Measurements from ENCODE around the gene CDCA5. TPM values are rescaled to one million over a fixed set of nuclear protein-coding genes. Genes with fewer than 3 reads are reported as not detected.

Gene CDCA5
- total RNA-seq, 3 donors from 2014 or later: 0.96 to 1.2 (median 0.98) TPM

DNA sequence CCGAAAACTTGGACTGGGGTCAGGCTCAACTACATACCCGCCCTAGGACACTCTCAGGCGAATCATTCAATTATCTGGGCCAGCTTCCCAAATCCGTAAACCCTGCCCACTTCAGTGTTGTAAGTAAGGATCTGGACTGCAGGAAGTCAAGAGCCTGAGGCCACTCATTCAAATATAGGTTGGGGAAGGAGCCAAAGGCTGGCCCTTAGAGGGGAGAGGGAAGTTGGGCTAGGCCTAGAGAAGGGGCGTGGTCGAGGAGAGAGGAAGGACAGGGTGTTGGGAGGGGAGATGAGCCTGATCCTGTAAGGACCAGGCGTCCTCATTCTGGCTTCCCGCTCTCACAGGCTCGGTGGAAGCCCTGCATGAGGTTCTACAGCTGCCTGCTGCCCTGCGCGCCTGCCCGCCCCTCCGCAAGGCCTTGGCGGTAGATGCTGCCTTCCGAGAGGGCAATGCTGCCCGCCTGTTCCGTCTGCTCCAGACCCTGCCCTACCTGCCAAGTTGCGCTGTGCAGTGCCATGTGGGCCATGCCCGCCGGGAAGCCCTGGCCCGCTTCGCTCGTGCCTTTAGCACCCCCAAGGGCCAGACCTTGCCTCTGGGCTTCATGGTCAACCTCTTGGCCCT lies 39.8 kb downstream of the CDCA5 start:
- Histone ChIP-seq H3K27ac (no peak overlapping the region), H3K9me3 (no peaks in the 10 kb centered on the region), H3K4me3 (no peak overlapping the region), H3K4me1 (peaks cover 4 to 5% of the 10 kb centered on the region in 2 donors), H3K27me3 (no peaks in the 10 kb centered on the region), H3K36me3 (no peaks in the 10 kb centered on the region)
- TF ChIP-seq POLR2AphosphoS5 (IDR thresholded peaks at IDR 0.05): no peak
- TF ChIP-seq POLR2A (IDR thresholded peaks at IDR 0.05): no peak
- TF ChIP-seq, protein P1, sequence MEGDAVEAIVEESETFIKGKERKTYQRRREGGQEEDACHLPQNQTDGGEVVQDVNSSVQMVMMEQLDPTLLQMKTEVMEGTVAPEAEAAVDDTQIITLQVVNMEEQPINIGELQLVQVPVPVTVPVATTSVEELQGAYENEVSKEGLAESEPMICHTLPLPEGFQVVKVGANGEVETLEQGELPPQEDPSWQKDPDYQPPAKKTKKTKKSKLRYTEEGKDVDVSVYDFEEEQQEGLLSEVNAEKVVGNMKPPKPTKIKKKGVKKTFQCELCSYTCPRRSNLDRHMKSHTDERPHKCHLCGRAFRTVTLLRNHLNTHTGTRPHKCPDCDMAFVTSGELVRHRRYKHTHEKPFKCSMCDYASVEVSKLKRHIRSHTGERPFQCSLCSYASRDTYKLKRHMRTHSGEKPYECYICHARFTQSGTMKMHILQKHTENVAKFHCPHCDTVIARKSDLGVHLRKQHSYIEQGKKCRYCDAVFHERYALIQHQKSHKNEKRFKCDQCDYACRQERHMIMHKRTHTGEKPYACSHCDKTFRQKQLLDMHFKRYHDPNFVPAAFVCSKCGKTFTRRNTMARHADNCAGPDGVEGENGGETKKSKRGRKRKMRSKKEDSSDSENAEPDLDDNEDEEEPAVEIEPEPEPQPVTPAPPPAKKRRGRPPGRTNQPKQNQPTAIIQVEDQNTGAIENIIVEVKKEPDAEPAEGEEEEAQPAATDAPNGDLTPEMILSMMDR (IDR thresholded peaks at IDR 0.05): no peak
- DNase-seq (ENCODE audit: low spot score in 2 of 2): no peak
- intact Hi-C loops (cut with DNase I; ENCODE audit: low total_unique reads): no loop called here

DNA sequence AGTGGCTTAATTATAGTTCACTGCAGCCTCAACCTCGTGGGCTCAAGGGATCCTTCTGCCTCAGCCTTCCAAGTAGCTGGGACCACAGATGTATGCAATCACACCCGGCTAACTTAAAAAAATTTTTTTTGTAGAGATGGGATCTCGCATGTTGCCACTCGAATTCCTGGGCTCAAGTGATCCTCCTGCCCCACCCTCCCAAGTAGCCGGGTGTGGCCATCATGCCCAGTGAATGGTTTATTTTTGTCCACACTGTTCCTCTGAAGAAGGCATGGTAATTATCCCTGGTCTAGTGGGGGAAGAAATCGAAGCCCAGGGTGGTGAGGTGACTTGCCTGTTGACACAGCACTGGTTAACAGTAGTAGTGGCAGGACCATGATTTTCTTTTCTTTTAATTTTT lies 40.9 kb downstream of the CDCA5 start:
- Histone ChIP-seq H3K4me3 (no peak overlapping the region), H3K4me1 (peaks cover 4 to 5% of the 10 kb centered on the region in 2 donors)
- no peak for TF ChIP-seq POLR2A (IDR thresholded peaks at IDR 0.05)
- TF ChIP-seq, protein P1 (IDR thresholded peaks at IDR 0.05): no peak
- TF ChIP-seq POLR2AphosphoS5 (IDR thresholded peaks at IDR 0.05): no peak

DNA sequence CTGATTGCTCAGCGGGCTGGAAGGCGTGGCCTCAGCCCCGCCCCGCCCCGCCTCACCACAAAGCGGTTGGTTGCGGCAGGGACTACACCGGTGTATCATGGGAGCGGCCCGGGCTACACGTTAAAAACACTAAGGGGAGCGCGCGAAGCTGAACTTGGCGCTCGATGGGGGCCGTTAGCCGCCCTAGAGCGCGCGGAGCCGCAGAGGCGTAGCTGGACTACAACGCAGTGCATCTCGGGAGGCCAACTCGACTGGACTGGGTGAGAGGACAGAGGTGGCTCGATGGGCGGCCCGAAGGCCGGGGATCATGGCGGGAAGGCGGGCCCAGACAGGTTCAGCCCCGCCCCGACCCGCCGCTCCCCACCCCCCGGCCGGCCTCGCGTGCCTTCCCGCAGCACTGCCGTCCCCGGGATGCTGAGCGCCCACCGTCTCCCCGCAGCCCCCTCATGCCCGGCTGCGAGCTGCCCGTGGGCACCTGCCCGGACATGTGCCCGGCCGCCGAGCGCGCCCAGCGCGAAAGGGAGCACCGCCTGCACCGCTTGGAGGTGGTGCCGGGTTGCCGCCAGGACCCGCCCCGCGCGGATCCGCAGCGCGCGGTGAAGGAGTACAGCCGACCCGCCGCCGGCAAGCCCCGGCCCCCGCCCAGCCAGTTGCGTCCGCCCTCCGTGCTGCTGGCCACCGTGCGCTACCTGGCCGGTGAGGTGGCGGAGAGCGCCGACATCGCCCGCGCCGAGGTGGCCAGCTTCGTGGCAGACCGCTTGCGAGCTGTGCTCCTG lies 42.8 kb downstream of the CDCA5 start, which contains the start of gene SAC3D1:
SAC3D1 (plus strand) TSS at position 364 of the 776 bp plus-strand sequence; CDS start at position 447, 83 bp downstream.
- peak; percentile 82 to 83 for DNase-seq (ENCODE audit: low spot score in 2 of 2)
- TF ChIP-seq, protein P1 (IDR thresholded peaks at IDR 0.05): no peak
- peak in 2 of 3 donors; percentile 9 to 52 for TF ChIP-seq POLR2AphosphoS5 (IDR thresholded peaks at IDR 0.05)
- no peaks in the 10 kb centered on the region for H3K9me3 ChIP-seq
- H3K27ac ChIP-seq: peak within 1 kb of the TSS; percentile 93
- no peaks in the 10 kb centered on the region for H3K36me3 ChIP-seq
- intact Hi-C loops (cut with DNase I; ENCODE audit: low total_unique reads): no loop called here
- H3K4me3 ChIP-seq: peak within 1 kb of the TSS; percentile 63 to 85 (median 65)
- H3K27me3 ChIP-seq: no peaks in the 10 kb centered on the region
- peaks cover 0 to 5% of the 10 kb centered on the region in 2 donors for H3K4me1 ChIP-seq

More for the DNA sequence above, 40.9 kb downstream of the CDCA5 start:
- Histone ChIP-seq H3K36me3 (no peaks in the 10 kb centered on the region), H3K27ac (no peak overlapping the region), H3K9me3 (no peaks in the 10 kb centered on the region), H3K27me3 (no peaks in the 10 kb centered on the region)
- DNase-seq (ENCODE audit: low spot score in 2 of 2): no peak
- intact Hi-C loops (cut with DNase I; ENCODE audit: low total_unique reads): no loop called here

DNA sequence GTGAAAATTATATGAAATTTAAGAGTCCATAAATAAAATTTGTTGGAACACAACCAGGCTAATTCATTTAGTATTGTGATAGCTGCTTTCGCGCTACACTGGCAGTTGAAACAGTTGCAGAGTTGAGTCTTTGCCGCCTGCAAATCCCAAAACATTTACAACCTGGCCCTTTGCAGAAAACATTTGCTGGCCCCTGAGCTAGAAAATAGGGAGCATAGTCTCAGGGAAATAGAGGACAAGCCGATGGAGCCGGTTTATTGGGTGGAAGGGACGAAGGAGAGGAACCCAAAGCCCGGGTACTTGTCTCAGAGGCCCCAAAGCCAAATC lies 43.4 kb downstream of the CDCA5 start:
- H3K36me3 ChIP-seq: no peaks in the 10 kb centered on the region
- no peak for DNase-seq (ENCODE audit: low spot score in 2 of 2)
- no peaks in the 10 kb centered on the region for H3K27me3 ChIP-seq
- H3K4me1 ChIP-seq: peaks cover 0 to 5% of the 10 kb centered on the region in 2 donors
- H3K9me3 ChIP-seq: no peaks in the 10 kb centered on the region
- peak overlapping the region; percentile 63 to 85 (median 65) for H3K4me3 ChIP-seq
- TF ChIP-seq, protein P1 (IDR thresholded peaks at IDR 0.05): no peak
- TF ChIP-seq POLR2A (IDR thresholded peaks at IDR 0.05): no peak
- TF ChIP-seq POLR2AphosphoS5 (IDR thresholded peaks at IDR 0.05): no peak
- H3K27ac ChIP-seq: peak overlapping the region; percentile 93
- intact Hi-C loops (cut with DNase I; ENCODE audit: low total_unique reads): no loop called here

DNA sequence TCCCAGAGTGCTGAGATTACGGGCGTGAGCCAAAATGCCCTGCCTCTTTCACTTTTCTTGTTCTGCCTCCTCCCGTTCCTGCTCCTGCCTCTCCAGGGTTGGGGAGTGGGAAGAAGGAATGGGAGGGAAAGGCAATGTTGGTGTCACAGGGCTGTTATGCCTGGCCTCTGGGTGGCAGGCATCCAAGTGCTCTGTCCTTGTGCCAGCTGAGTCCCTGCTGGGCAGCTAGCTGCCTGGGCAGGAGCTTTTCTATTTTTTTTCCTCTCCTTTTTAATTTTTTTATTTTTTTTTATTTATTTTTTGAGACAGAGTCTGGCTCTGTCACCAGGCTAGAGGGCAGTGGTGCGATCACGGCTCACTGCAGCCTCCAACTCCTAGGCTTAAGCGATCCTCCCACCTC lies 46.9 kb downstream of the CDCA5 start:
- Histone ChIP-seq H3K36me3 (no peaks in the 10 kb centered on the region), H3K27me3 (no peaks in the 10 kb centered on the region), H3K27ac (peak overlapping the region in 1 of 2 donors; percentile 21), H3K4me1 (peaks cover 0 to 3% of the 10 kb centered on the region in 2 donors), H3K4me3 (no peak overlapping the region), H3K9me3 (no peaks in the 10 kb centered on the region)
- intact Hi-C loops (cut with DNase I; ENCODE audit: low total_unique reads): no loop called here
- no peak for TF ChIP-seq POLR2A (IDR thresholded peaks at IDR 0.05)
- TF ChIP-seq, protein P1 (IDR thresholded peaks at IDR 0.05): no peak
- TF ChIP-seq POLR2AphosphoS5 (IDR thresholded peaks at IDR 0.05): no peak
- peak in 1 of 2 donors; percentile 72 for DNase-seq (ENCODE audit: low spot score in 2 of 2)

Data from breast epithelium (tissue), 4 donors.